Measurements from ENCODE around the gene DNAH3.

DNAH3 gene

DNA sequence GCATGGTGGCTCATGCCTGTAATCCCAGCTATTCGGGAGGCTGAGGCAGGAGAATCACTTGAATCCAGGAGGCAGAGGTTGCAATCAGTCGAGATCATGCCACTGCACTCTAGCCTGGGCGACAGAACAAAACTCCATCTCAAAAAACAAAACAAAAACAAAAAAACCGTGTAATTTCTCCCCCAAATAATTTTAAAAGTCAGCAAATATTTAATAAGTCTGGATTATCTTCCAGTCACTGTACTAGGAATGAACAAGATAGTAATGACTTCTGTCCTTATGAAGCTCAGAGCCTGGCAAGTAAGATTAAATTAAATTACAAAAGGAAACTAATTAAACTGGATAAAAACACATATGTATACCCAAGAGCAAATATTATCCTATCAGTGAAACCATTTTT, 113.5 kb downstream of the DNAH3 start:
- TF ChIP-seq EZH2phosphoT487 (IDR thresholded peaks at IDR 0.05; ENCODE audit: low read depth), result no peak
- TF ChIP-seq, protein P1, sequence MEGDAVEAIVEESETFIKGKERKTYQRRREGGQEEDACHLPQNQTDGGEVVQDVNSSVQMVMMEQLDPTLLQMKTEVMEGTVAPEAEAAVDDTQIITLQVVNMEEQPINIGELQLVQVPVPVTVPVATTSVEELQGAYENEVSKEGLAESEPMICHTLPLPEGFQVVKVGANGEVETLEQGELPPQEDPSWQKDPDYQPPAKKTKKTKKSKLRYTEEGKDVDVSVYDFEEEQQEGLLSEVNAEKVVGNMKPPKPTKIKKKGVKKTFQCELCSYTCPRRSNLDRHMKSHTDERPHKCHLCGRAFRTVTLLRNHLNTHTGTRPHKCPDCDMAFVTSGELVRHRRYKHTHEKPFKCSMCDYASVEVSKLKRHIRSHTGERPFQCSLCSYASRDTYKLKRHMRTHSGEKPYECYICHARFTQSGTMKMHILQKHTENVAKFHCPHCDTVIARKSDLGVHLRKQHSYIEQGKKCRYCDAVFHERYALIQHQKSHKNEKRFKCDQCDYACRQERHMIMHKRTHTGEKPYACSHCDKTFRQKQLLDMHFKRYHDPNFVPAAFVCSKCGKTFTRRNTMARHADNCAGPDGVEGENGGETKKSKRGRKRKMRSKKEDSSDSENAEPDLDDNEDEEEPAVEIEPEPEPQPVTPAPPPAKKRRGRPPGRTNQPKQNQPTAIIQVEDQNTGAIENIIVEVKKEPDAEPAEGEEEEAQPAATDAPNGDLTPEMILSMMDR (IDR thresholded peaks at IDR 0.05; ENCODE audit: low read depth, low read length), result no peak
- no peaks in the 10 kb centered on the region for H4K20me1 ChIP-seq (ENCODE audit: insufficient read depth, low read length)
- no peaks in the 10 kb centered on the region for H3K79me2 ChIP-seq (ENCODE audit: low read length)
- H3K4me1 ChIP-seq (ENCODE audit: low read length), result no peaks in the 10 kb centered on the region
- H3K9me3 ChIP-seq (ENCODE audit: insufficient read depth, low read length), result no peaks in the 10 kb centered on the region
- peaks cover 25% of the 10 kb centered on the region for H3K27me3 ChIP-seq (ENCODE audit: low read depth, low read length)
- no peak overlapping the region for H3K27ac ChIP-seq (ENCODE audit: low read length)
- H3K4me3 ChIP-seq (ENCODE audit: low read length), result no peak overlapping the region
- H2AFZ ChIP-seq (ENCODE audit: low read depth, low read length), result no peak overlapping the region
- H3K36me3 ChIP-seq (replicated peaks; ENCODE audit: low read depth, low read length), result no peaks in the 10 kb centered on the region
- H3K4me2 ChIP-seq (ENCODE audit: low read length), result no peak overlapping the region
- H3K9ac ChIP-seq (ENCODE audit: low read length), result no peak overlapping the region

DNA sequence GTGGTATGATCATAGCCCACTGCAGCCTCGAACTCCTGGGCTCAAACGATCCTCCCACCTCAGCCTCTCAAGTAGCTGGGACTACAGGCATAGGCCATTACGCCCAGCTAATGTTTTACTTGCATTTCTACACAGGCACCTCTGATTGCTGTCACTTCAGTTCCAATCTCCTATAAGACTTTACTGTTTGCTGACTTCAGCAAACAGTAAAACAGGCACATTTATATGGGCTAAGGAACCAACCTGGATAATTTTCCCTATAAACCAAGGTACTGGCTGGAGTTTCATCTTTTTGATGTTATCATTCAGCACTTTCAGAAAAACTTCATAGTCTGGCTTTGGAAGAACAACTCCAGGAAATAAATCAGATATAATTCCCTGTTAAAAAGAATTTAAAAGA, 114.2 kb downstream of the DNAH3 start:
- Histone ChIP-seq H3K4me2 (ENCODE audit: low read length) (no peak overlapping the region), H3K79me2 (ENCODE audit: low read length) (no peaks in the 10 kb centered on the region), H3K27ac (ENCODE audit: low read length) (no peak overlapping the region), H4K20me1 (ENCODE audit: insufficient read depth, low read length) (no peaks in the 10 kb centered on the region), H3K4me1 (ENCODE audit: low read length) (no peaks in the 10 kb centered on the region), H3K9ac (ENCODE audit: low read length) (no peak overlapping the region), H3K27me3 (ENCODE audit: low read depth, low read length) (peaks cover 29% of the 10 kb centered on the region), H3K4me3 (ENCODE audit: low read length) (no peak overlapping the region), H2AFZ (ENCODE audit: low read depth, low read length) (no peak overlapping the region), H3K9me3 (ENCODE audit: insufficient read depth, low read length) (no peaks in the 10 kb centered on the region), H3K36me3 (replicated peaks; ENCODE audit: low read depth, low read length) (no peaks in the 10 kb centered on the region)
- no peak for TF ChIP-seq EZH2phosphoT487 (IDR thresholded peaks at IDR 0.05; ENCODE audit: low read depth)
- TF ChIP-seq, protein P1 (IDR thresholded peaks at IDR 0.05; ENCODE audit: low read depth, low read length), result no peak

DNA sequence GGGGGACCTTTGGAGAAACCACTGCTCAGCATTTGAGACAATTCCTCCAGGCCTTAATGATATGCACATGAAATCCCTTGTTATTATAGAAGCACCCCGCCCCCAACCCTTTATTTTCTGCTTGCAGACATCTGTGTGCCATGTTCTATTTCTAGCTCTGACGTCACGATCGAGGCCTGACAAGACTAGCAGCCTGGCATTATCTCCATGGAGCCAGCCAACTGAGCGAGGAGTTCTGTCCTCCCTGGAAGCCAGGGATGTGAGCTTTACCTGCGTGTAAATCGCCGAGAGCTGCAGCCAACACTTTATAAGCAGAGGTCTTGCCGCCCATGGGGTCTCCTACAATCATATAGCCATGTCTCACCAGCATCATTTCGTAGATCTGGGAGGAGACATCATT, 116.9 kb downstream of the DNAH3 start:
- Histone ChIP-seq H4K20me1 (ENCODE audit: insufficient read depth, low read length) (no peaks in the 10 kb centered on the region), H3K4me1 (ENCODE audit: low read length) (no peaks in the 10 kb centered on the region), H3K9me3 (ENCODE audit: insufficient read depth, low read length) (no peaks in the 10 kb centered on the region), H3K27me3 (ENCODE audit: low read depth, low read length) (peaks cover 29% of the 10 kb centered on the region), H3K79me2 (ENCODE audit: low read length) (no peaks in the 10 kb centered on the region), H3K36me3 (replicated peaks; ENCODE audit: low read depth, low read length) (no peaks in the 10 kb centered on the region), H3K27ac (ENCODE audit: low read length) (no peak overlapping the region), H2AFZ (ENCODE audit: low read depth, low read length) (no peak overlapping the region), H3K4me3 (ENCODE audit: low read length) (no peak overlapping the region), H3K4me2 (ENCODE audit: low read length) (no peak overlapping the region), H3K9ac (ENCODE audit: low read length) (no peak overlapping the region)
- TF ChIP-seq, protein P1 (IDR thresholded peaks at IDR 0.05; ENCODE audit: low read depth, low read length), result no peak
- TF ChIP-seq EZH2phosphoT487 (IDR thresholded peaks at IDR 0.05; ENCODE audit: low read depth), result no peak

DNA sequence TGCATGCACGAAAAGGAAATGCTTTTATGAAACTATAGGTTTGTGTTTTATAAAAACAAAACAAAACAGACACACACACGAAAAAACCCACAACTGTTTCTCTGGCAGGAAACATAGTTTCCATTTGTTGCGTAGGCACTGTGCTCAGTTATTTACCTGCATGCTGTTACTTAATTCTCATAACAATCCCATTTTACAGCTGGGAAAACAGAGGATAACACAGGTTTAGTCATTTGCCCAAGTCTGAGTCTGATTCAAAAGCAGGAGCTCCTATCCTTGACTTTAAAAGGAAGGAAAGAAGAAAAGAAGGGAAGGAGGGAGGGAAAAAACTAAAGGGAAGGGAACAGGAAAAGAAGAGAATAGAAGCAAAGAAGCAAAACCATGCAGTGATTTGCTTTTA, 117.4 kb downstream of the DNAH3 start:
- Histone ChIP-seq H2AFZ (ENCODE audit: low read depth, low read length) (no peak overlapping the region), H3K27ac (ENCODE audit: low read length) (no peak overlapping the region), H3K4me1 (ENCODE audit: low read length) (no peaks in the 10 kb centered on the region), H3K9me3 (ENCODE audit: insufficient read depth, low read length) (no peaks in the 10 kb centered on the region), H3K79me2 (ENCODE audit: low read length) (no peaks in the 10 kb centered on the region), H4K20me1 (ENCODE audit: insufficient read depth, low read length) (no peaks in the 10 kb centered on the region), H3K27me3 (ENCODE audit: low read depth, low read length) (peaks cover 29% of the 10 kb centered on the region), H3K4me3 (ENCODE audit: low read length) (no peak overlapping the region), H3K4me2 (ENCODE audit: low read length) (no peak overlapping the region), H3K36me3 (replicated peaks; ENCODE audit: low read depth, low read length) (no peaks in the 10 kb centered on the region), H3K9ac (ENCODE audit: low read length) (no peak overlapping the region)
- no peak for TF ChIP-seq EZH2phosphoT487 (IDR thresholded peaks at IDR 0.05; ENCODE audit: low read depth)
- TF ChIP-seq, protein P1 (IDR thresholded peaks at IDR 0.05; ENCODE audit: low read depth, low read length), result no peak
